ENCODE data around the gene CACNA2D2.

The CACNA2D2 gene

DNA sequence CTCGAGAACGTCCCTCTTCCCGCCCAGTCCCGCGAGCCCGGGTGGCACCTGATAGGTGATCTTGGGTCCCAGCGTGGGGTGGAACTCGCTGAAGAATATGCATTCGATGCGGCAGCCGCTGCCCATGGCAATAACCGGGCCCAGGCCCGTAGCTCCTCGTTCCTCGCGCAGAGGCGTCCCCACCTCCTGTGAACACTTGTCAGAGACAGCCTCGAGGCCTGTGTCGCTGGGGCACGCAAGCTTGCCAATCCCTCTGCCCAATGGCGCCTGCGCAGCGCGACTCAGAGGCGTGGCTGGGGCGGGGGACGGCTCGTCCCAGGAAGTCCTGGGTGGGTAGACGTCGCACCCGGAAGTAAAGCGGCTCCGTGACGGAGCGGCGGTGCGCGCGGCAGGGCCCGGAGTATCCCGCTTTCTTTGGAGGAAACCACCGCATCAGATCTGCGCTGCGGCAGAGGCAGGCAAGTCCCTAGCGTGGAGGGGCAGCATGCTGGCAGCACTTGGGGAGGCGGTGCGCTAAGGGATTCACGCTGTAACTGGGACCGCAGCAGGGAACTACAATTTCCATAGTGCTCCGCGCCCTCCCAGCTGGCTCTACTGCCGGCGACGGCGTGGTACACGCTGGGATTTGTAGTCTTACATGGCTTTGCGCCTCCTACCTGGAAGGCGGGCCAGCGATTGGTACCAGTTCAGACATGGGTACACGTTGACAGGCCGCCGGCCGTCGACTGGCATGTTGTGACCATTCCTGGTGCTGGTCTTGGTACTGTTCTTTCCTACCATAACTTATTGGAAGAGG, 152.7 kb downstream of the CACNA2D2 start, which contains the start of the genes CYB561D2 and NPRL2:
CYB561D2 (plus strand) TSS at position 336 of the 796 bp plus-strand sequence. CDS start 572 bp downstream, outside the sequence.
NPRL2 (minus strand) TSS at position 249 of the 796 bp plus-strand sequence; CDS start at position 126, 123 bp downstream.
- peak; percentile 97 to 98 (median 98) for DNase-seq (ENCODE audit: low read depth in 2 of 3, low spot score in 1 of 3)

DNA sequence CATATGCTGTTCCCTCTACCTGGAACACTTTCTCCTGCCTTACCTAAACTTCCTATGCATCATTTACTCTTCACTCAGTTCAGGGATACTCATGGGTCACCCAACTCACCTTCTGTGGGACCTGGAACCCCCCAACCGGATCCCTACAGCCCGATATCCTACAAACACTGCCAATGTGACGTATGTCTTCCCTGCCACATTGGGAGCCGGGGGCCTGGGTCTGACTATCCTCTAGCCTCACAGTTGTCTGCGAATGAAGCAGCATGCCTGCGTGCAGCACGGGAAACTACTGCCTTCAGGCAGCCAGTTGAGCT, 153.3 kb downstream of the CACNA2D2 start:
- DNase-seq (ENCODE audit: low read depth in 2 of 3, low spot score in 1 of 3), result no peak

DNA sequence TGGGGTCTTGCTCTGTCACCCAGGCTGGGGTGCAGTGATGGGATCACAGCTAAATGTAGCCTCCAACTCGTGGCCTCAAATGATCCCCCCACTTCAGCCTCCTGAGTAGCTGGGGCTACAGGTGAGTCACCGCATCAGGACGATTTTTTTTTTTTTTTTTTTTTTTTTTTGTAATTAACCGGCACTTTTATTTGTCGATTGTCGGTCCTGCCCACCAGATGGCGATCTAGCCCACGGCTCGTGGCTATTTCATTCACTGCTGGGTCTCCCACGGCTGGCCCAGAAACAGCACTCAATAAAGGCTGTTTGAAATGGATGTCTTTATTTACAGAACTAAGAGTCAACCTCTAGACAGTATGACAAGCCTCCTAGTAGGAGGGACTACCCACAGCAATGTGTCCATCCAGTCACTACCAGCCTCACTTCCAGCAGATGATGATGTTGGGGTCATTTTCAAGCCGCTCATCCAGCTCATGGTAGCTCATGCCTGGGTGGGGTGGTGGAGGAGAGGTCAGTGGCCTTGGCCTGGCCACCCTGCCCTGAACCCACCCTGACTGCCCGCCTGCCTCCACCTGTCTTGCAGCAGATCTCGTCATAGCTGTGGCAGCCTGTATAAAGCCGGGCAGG, 156.1 kb downstream of the CACNA2D2 start:
- DNase-seq (ENCODE audit: low read depth in 2 of 3, low spot score in 1 of 3), result peak in 2 of 3 donors; percentile 61 to 62

DNA sequence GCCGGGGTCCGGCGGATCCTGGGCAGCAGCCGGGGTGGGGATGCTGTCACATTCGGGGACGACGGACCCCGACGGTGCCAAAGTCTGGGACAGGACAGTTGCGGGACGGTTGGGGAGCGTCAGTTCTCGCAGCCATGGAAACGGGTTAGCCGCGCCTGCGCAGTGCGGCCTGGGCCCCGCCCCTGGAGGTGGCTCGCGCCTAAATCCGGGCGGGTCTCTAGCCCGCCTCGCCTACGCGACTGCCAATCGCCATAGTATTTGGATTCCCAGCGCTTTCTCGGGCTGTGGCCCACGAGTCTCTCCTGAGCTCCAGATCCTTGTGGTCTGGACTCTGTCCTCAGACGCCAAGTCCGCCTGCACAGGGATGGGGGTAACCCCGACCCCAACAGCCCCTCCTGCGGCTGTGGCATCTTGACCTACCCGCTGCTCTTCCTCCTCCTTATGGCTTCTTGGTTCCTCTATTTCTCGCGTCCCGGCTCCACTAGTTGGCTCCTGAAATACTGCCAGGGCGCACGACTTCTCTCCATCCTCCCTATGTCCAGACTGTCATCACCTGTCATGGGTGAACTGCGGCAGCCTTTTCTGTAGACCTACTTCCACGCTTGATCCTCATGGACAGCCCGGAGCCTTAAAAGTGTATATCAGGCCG, 157.7 kb downstream of the CACNA2D2 start, which contains the start of gene ZMYND10:
ZMYND10 (minus strand) TSS at position 147 of the 649 bp plus-strand sequence. CDS start 153 bp downstream, outside the sequence.
- peak; percentile 53 to 73 (median 63) for DNase-seq (ENCODE audit: low read depth in 2 of 3, low spot score in 1 of 3)

DNA sequence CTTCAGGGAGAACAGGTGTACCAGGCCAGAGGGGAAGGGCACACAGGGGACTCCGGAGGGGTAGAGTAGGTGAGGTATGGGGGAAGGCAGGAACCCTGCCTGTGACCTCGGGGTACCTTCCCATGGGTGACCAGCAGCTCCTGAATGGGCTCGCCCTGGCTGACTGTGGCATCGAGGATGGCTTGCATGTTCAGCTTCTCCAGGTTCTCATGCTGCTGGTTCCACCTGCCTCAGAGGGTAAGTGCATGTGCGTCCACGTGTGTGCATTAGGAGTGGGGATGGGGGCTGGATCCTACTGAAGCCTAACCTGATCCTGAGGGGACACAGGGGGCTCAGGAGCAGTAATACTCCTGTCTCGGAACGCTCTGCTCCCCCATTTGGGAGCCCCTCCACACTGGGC, 158.4 kb downstream of the CACNA2D2 start:
- DNase-seq (ENCODE audit: low read depth in 2 of 3, low spot score in 1 of 3), result no peak

DNA sequence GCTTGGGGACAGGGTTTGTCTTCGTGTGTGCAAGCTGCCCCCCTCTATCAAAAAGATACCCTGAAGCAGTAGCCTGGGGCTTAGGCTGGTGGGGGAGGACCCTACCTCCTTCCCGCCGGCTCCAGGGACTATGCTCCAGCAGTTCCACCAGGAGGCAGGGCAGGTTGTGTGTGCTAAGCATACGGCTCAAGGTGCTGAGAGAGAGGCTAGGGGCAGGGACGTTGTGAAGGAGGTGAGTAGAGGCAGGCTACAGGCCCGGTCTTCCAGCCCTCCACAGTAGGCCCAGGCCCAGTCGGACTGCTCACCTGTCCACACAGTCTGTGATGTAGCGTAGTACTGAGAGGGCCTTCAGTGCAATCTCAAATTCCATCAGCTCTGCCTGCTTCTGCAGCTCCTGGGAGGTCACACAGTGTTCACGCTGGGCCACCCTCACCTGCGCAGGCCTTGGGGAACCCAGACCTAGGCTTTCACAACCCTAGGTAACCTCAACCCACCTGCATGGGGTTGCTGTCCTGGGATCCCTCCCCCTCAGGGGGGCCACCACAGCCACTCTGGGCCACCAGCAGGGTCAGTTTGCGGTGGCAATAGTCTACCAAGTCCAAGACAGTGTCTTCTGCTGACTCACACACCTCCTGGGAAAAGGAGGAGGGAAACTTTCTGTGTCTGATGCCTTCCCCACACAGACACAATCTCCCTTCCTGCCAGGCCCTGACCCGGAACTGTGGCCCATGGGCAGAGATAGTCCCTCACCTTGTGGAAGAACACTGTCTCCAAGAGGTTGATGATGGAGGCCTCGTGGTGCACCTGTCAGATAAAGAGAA, 160.4 kb downstream of the CACNA2D2 start:
- no peak for DNase-seq (ENCODE audit: low read depth in 2 of 3, low spot score in 1 of 3)

DNA sequence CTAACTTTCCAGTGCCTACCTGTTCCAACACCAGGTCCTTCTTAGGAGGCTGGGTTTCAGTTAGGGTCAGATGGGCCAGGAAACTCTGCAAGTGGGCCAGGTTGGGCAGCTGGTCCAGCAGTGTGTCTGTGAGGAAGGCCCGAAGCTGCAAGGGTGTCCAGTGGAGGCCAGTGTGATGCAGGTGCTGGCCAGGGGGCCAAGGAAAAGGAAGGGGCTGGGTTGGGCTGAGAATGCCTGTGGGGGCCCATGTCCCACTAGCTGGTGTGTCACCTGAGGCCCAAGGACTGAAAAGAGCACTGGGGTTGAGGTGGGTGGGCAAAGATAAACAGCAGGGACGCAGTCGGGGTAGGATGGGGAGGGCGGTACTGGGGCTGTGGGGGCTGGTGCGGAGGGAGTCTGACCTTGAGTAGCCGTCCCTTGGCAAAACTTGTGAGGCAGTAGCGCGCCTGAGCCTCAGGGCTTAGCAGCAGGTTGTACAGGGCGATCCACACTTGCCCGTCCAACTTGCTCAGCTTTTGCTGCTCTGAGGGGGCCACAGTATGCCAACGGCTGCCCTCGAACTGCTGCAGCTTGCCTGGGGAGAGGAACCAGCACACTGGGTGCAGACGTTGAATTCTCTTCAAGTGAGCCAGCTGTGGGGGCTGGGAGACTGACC, 161.3 kb downstream of the CACNA2D2 start:
- DNase-seq (ENCODE audit: low read depth in 2 of 3, low spot score in 1 of 3), result no peak

DNA sequence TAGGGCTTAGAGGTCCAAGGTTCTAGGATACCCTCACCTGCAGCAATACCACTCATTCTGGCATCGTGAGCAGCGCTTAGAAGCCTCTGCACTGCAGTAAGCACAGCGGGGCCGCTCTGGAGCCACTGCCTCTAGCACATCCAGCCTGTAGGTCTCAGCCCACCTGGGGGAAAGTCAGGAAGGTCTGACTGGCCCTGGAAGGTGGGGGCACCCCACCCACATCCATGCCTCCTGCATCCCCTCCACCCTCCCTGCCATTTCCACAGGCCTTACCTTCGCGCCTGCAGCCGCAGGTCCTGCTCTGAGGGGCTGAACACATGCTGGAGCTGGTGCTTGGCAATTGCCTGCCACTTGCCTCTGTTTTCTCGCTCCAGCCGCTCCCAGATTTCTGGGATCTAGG, 161.9 kb downstream of the CACNA2D2 start:
- no peak for DNase-seq (ENCODE audit: low read depth in 2 of 3, low spot score in 1 of 3)

DNA sequence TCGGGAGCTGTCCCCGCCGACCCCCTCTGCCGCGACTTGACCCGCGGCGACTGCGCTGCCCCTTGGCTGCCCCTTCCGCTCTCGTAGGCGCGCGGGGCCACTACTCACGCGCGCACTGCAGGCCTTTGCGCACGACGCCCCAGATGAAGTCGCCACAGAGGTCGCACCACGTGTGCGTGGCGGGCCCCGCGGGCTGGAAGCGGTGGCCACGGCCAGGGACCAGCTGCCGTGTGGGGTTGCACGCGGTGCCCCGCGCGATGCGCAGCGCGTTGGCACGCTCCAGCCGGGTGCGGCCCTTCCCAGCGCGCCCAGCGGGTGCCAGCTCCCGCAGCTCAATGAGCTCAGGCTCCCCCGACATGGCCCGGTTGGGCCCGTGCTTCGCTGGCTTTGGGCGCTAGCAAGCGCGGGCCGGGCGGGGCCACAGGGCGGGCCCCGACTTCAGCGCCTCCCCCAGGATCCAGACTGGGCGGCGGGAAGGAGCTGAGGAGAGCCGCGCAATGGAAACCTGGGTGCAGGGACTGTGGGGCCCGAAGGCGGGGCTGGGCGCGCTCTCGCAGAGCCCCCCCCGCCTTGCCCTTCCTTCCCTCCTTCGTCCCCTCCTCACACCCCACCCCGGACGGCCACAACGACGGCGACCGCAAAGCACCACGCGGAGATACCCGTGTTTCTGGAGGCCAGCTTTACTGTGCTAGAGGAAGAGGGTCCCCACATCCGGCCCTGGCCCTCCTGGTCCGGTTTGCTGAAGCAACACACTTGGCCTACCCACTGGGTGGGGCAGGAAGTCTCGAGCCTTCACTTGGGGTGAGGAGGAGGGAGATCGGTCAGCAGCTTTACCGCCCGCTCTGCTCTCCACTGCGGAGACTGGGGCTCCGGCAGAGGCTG, 162.7 kb downstream of the CACNA2D2 start, which contains the start of gene RASSF1:
RASSF1 (minus strand) TSS at position 389 of the 882 bp plus-strand sequence; CDS start at position 358, 31 bp downstream.
- peak; percentile 53 to 74 (median 57) for DNase-seq (ENCODE audit: low read depth in 2 of 3, low spot score in 1 of 3)

DNA sequence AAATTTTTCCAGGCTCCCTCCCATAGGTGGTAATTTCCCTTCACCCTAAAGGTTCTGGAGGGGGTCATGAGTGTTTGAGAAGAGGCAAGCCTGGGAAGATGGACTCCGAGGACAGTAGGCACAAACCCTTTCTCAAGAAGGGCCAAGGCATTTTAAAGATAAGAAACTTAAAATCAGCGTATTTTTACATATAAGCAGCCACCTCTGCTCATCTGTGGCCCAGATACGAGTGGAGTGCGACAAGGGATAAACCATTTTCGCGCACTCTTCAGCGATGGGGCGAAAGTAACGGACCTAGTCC, 163.3 kb downstream of the CACNA2D2 start:
- no peak for DNase-seq (ENCODE audit: low read depth in 2 of 3, low spot score in 1 of 3)

DNA sequence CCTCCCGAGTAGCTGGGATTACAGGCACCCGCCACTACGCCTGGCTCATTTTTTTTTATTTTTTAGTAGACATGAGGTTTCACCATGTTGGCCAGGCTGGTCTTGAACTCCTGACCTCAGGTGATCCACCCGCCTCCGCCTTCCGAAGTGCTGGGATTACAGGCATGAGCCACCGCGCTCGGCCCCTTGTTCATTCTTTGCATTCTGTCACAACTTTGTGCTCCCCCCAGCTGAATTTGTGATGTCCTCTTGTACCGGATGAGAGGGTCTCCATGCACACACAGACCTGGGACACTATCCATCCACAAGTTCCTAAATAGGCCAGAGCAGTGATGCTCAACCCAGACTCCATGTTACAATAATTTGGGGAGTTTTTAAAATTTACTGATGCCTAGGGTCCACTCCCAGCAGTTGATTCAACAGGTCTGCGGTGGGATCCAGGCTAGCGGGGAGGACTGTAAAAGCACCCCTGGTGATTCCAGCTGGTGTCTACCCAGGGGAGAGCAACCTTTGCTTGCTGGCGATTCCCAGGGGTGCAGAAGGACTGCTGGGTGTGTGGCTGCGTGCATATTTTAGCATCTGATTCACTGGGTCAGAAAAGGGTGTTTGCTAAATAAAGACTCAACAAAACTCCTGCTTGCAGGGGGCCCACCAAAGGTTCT, 163.8 kb downstream of the CACNA2D2 start:
- no peak for DNase-seq (ENCODE audit: low read depth in 2 of 3, low spot score in 1 of 3)

DNA sequence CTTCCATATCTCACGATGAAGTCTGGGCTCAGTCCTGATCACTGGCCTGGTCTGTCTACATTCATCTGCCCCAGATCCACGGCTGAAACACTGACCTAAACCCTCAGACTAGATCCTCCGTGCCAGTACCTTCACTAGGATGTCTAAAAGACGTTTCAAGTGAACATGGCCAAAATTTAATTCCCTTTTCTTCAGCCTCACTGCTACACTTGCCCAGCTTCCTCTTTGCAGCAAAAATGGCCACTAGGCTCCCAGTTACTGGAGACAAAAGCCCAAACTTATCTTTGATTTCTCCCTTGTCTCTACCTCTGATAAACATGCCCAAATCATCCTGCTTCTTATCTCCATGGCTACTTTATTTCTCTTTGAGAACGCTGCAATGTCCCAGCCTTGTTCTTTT, 164.5 kb downstream of the CACNA2D2 start:
- no peak for DNase-seq (ENCODE audit: low read depth in 2 of 3, low spot score in 1 of 3)

DNA sequence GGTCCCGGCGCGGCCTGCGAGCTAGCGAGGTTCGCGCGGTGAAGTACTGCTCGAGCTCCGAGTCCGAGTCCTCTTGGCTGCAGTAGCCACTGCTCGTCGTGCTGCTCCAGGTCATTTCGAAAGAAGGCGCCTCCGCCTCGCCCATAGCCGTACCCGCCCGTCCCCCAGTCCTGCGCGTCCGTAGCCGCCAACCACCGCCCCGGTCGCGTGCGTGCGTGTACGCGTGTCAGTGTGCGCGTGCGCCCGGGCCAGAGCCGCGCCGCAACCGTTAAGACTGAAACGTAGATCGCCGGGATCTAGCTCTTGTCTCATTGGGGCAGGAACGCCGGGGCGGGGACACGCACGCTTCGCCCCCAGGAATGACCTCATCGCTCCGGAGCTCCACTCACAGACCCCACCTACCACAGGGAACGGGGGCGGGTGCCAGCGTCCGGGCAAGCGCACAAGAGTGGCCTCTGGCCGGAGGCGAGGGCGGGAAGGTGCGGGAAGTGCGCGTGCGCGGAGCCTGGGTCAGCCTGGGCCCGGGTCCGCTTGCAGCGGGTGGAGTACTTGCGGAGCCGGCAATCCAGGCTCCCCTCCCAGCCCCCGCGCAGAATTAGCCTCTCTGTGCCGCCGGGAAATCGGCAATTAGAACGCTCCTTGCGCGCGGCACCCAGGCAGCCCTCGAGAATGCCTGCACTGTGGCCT, 166.1 kb downstream of the CACNA2D2 start:
- DNase-seq (ENCODE audit: low read depth in 2 of 3, low spot score in 1 of 3), result peak; percentile 94 to 97 (median 95)

DNA sequence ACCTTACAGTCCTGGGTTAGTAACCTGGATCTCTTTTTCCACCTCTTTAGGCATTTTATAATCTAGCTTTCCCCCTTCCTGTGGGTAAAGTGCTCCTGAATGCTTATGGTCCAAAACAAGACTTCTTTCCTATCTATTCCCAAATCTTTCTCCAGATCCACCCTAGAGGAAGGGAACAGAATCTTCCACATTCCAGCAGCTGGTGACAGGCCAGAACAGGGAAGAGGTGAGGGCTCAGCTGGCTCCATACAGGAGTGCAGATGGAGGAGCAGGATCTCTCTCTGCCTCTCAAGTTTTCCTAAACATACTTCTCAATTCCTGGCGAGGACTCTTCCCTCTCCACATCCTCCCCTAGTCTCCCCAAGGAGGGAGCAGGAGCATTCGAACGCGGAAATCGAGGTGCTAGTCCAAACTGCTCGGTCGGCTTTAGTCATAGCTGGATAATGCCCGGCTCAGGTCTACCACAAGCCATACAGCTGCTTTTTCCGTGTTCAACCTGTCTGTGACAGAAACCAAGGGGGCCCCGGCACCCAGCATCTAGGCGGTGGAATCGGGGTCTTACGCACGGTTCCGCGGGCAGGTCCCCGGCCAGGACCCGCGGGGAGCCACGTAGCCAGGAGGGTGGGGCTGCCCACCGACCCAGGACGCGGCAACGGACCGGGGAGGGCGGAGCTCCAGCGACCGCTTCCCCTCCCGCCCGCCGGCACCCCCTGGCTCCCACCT, 166.8 kb downstream of the CACNA2D2 start:
- peak in 1 of 3 donors; percentile 44 for DNase-seq (ENCODE audit: low read depth in 2 of 3, low spot score in 1 of 3)

DNA sequence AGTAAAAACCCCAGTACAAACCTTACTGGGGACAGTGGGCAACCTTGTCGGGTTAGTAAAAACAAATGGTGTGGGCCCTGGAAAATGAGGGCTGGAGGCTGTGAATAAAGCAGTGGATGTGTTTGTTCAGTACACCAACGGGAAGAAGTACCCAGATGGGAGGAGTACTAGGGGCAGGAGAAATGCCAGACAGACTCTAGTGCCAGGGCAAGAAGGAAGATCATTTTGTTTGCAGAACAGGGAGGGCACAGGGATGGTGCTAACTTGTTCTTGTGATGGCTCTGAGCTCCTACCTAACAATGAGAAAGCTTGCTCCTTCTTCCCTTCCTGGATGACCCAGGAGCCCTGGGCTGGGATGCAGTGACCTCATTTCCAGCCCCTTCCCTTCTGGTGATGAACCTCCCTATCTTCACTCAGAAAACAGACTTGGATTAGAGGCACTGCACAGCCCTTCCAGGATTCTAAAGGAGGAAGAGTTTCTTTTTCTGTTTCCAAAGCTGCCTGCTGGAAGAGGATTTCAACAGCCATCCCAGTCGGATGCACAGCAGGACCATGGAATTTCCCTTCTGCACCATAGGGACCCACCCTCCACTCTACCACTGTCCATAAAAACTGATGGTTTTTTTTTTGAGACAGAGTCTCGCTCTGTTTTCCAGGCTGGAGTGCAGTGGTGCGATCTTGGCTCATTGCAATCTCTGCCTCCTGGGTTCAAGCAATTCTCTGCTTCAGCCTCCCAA, 168.9 kb downstream of the CACNA2D2 start:
- no peak for DNase-seq (ENCODE audit: low read depth in 2 of 3, low spot score in 1 of 3)

DNA sequence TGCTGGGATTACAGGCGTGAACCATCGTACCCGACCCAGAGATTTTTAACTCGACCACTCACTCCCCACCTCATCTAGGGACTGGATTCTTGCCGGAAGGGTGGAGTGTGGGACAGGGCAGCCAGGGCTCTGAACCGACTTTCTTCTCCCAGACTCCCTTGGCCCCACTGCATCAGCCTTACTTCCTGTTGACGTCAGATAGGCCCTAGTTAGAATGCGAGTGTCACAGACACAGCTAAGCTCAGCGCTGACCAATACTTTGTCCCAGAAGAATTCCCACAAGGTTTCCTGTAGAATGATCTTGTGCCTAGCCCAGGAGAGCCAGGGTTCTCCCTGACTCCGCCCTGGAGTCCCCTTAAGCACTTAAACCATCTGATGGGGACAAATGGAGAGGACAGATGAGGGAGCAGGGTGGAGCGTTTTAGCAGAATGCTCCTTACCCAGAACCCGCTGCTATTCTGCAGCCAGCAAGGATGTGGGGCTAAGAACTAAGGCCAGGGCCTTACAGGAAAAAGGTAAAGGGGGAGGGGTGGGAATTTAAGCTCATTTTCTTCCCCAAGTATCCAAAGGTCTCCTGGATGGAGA, 169.6 kb downstream of the CACNA2D2 start:
- DNase-seq (ENCODE audit: low read depth in 2 of 3, low spot score in 1 of 3), result no peak
